HCEC 1CT (cell line): ENCODE measurements around the gene TFDP2.
"Not testable (repeated sequence)": the region's sequence is repeated elsewhere in the genome, so short reads cannot be mapped to it uniquely, and the experiment has no call there.

Experiments used
- DNase-seq: peaks from one replicate; pipeline ENCODE4 v3.0.0-alpha.2; 2017

TFDP2 gene

GRCh38 chr3:142013326-142013980 is 135.9 kb downstream of the TFDP2 start:
- DNase-seq: no peak

- no peak for DNase-seq
Measured at GRCh38 chr3:142009029-142009428, 140.3 kb downstream of the TFDP2 start.

GRCh38 chr3:142007710-142008399 is 141.5 kb downstream of the TFDP2 start:
- no peak for DNase-seq

- DNase-seq: not testable (repeated sequence)
Measured at GRCh38 chr3:142004957-142005356, 144.4 kb downstream of the TFDP2 start.

GRCh38 chr3:142004025-142004424 is 145.3 kb downstream of the TFDP2 start:
- no peak for DNase-seq

GRCh38 chr3:142003291-142003690 is 146.1 kb downstream of the TFDP2 start:
- no peak for DNase-seq

- DNase-seq: no peak
Measured at GRCh38 chr3:142000325-142000870, 148.9 kb downstream of the TFDP2 start.

GRCh38 chr3:141998669-141999290 is 150.6 kb downstream of the TFDP2 start:
- DNase-seq: peak; percentile 34

GRCh38 chr3:141996437-141996836 is 152.9 kb downstream of the TFDP2 start:
- DNase-seq: no peak

GRCh38 chr3:141994856-141995255 is 154.5 kb downstream of the TFDP2 start:
- DNase-seq: no peak

- DNase-seq: no peak
Measured at GRCh38 chr3:141992512-141992911, 156.8 kb downstream of the TFDP2 start.

- no peak for DNase-seq
Measured at GRCh38 chr3:141986548-141987107, 162.7 kb downstream of the TFDP2 start.

- DNase-seq: no peak
Measured at GRCh38 chr3:141981084-141981483, 168.3 kb downstream of the TFDP2 start.

- DNase-seq: peak; percentile 77
Measured at GRCh38 chr3:141979050-141979671, 170.2 kb downstream of the TFDP2 start.

- not testable (repeated sequence) for DNase-seq
Measured at GRCh38 chr3:141974777-141975176, 174.6 kb downstream of the TFDP2 start.

GRCh38 chr3:141972399-141972798 is 176.9 kb downstream of the TFDP2 start:
- DNase-seq: no peak

GRCh38 chr3:141971571-141971970 is 177.8 kb downstream of the TFDP2 start:
- no peak for DNase-seq

GRCh38 chr3:141969711-141970110 is 179.6 kb downstream of the TFDP2 start:
- DNase-seq: no peak

- DNase-seq: no peak
Measured at GRCh38 chr3:141965471-141965870, 183.9 kb downstream of the TFDP2 start.

- DNase-seq: peak; percentile 29
Measured at GRCh38 chr3:141963301-141963700, 186.0 kb downstream of the TFDP2 start.

- DNase-seq: peak; percentile 48
Measured at GRCh38 chr3:141960731-141961130, 188.6 kb downstream of the TFDP2 start.

- DNase-seq: peak; percentile 82
Measured at GRCh38 chr3:141959589-141960554, 189.5 kb downstream of the TFDP2 start.
